ENCODE data around the gene CCNL2. TPM values are rescaled to one million over a fixed set of nuclear protein-coding genes. Genes with fewer than 3 reads are reported as not detected.

The CCNL2 gene
- total RNA-seq, 1 experiment from 2014 or later: 34.3 TPM

DNA sequence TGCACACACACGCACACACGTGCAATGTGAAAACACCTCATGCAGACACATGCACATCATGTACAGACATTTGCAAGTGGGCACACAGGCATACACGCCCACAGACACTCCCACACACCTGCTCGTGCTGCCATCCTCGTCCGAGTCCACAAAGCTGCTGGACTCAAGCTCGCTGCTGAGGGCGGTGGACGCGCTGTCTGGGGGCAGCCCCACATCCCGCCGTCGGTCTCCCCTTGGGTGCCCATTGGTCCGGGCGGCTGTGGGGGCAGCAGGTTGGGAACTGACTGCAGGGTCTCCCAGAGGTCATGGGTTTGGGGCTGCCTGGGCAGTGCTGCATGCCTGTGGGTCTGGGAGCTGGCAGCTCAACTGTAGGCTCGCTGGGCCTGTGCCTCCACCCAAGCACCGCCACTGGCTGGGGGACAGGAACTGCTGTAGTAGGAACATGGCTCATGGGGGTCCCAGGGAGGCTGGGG, 57.5 kb downstream of the CCNL2 start:
- in situ Hi-C loops (cut with HindIII; ENCODE audit: low pct_unique_long_range_greater_than_20kb, low sequenced_read_pairs): no loop called here
- DNase-seq (ENCODE audit: low read depth): no peak

DNA sequence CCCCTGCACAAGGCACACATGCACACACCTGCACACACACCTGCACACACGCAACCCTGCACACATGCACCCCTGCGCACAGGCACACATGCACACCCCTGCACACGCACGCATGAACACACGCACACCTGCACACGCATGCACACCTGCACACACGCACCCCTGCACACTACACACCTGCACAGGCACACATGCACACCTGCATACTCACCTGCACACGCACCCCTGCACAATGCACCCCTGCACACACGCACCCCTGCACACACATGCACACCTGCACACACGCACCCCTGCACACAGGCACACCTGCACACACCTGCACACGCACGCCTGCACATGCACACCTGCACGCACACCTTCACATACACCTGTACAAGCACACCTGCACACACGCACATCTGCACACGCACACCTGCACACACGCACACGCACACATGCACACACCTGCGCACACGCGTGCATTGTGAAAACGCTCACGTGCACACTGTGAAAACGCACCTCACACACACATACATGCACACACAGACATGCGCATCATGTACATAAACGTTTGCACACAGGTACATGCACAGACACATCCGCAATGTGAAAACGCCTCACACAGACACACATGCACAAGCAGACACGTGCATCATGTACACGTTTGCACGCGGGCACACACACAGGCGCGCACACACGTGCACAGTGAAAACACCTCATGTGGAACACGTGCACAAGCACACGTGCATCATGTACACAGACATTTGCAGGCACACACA, 58.2 kb downstream of the CCNL2 start:
- no peak for DNase-seq (ENCODE audit: low read depth)
- in situ Hi-C loops (cut with HindIII; ENCODE audit: low pct_unique_long_range_greater_than_20kb, low sequenced_read_pairs): no loop called here

DNA sequence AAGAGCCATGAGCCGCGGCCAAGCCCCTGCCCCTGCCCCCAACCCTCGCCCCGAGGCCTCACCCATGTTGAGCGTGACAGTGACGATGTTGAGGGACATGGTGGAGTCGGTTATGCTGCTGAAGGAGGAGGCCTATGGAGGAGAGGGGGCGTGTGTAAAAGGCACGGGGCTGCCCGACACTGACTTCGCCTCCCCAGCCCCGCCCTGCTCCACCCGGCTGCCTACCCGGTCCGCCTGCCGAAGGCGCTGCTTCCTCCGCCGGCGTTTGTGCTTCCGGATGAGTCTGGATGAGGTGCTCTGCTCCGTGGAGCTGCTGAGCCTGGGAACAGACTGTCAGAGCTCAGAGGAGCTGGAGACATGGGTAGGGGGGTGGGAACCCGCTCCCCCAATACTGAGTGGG, 59.0 kb downstream of the CCNL2 start:
- in situ Hi-C loops (cut with HindIII; ENCODE audit: low pct_unique_long_range_greater_than_20kb, low sequenced_read_pairs): no loop called here
- DNase-seq (ENCODE audit: low read depth): no peak

- in situ Hi-C loops (cut with HindIII; ENCODE audit: low pct_unique_long_range_greater_than_20kb, low sequenced_read_pairs): no loop called here
- DNase-seq (ENCODE audit: low read depth): no peak
Observed at GRCh38 chr1:1338278-1338677, 60.9 kb downstream of the CCNL2 start.

DNA sequence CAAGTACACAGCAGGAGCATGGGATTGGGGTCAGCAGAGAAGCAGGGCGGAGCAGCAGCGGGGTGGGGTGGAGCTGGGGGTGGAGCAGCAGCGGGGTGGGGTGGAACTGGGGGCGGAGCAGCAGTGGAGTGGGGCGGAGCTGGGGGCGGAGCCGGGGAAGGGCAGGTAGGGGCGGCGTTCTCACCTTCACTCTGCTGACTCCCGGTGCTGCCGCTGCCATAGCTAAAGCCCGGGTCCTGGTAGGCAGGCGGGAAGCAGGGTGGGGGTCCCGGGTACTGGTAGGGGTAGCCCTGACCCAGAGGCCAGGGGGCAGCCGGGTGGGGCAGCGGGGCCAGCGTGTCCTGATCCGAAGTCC, 61.4 kb downstream of the CCNL2 start:
- in situ Hi-C loops (cut with HindIII; ENCODE audit: low pct_unique_long_range_greater_than_20kb, low sequenced_read_pairs): no loop called here
- DNase-seq (ENCODE audit: low read depth): no peak

GRCh38 chr1:1336931-1337792, 62.0 kb downstream of the CCNL2 start:
- in situ Hi-C loops (cut with HindIII; ENCODE audit: low pct_unique_long_range_greater_than_20kb, low sequenced_read_pairs): no loop called here

DNA sequence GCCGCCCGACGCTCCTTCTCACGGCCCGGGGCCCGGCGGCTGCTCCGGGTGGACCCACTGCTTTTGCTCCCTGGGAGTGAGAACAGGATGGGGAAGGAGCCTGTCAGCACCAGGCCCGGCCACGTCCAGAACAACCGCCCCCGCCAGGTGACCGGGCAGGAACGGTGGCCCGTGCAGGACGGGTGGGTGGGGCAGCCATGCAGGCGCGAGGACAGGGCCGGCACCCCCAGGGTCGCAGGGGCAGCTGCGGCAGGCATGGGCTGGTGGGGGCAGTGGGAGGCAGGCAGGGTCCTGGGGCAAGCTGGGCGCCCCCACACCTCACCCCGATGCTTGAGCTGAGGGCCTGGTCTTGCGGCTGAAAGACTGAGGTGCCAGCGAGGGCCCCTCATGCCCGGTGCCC, 62.7 kb downstream of the CCNL2 start:
- DNase-seq (ENCODE audit: low read depth): no peak
- in situ Hi-C loops (cut with HindIII; ENCODE audit: low pct_unique_long_range_greater_than_20kb, low sequenced_read_pairs): no loop called here

More at GRCh38 chr1:1336931-1337792, 62.0 kb downstream of the CCNL2 start:
- DNase-seq (ENCODE audit: low read depth): no peak

- in situ Hi-C loops (cut with HindIII; ENCODE audit: low pct_unique_long_range_greater_than_20kb, low sequenced_read_pairs): no loop called here
- no peak for DNase-seq (ENCODE audit: low read depth)
Observed at GRCh38 chr1:1335792-1336248, 63.3 kb downstream of the CCNL2 start.

Other genes with a start within 250 kb of the CCNL2 start
- not detected in 2 replicates for gene TTLL10, start 225.5 kb downstream of the CCNL2 start, total RNA-seq (2014; rRNA removed; shearing (Covaris generic); ENCODE audit: low replicate concordance)
- gene TNFRSF18, start 192.7 kb downstream of the CCNL2 start, total RNA-seq (2014; rRNA removed; shearing (Covaris generic); ENCODE audit: low replicate concordance): not detected in 2 replicates
- not detected in 2 replicates for gene TNFRSF4, start 185.2 kb downstream of the CCNL2 start, total RNA-seq (2014; rRNA removed; shearing (Covaris generic); ENCODE audit: low replicate concordance)
- 111 and 124 TPM in 2 replicates for gene SDF4, start 167.3 kb downstream of the CCNL2 start, total RNA-seq (2014; rRNA removed; shearing (Covaris generic); ENCODE audit: low replicate concordance)
- 23.5 and 26.7 TPM in 2 replicates for gene B3GALT6, start 167.1 kb downstream of the CCNL2 start, total RNA-seq (2014; rRNA removed; shearing (Covaris generic); ENCODE audit: low replicate concordance)
- not detected in 2 replicates for gene C1QTNF12, start 152.6 kb downstream of the CCNL2 start, total RNA-seq (2014; rRNA removed; shearing (Covaris generic); ENCODE audit: low replicate concordance)
- 73.0 and 121 TPM in 2 replicates for gene UBE2J2, start 125.5 kb downstream of the CCNL2 start, total RNA-seq (2014; rRNA removed; shearing (Covaris generic); ENCODE audit: low replicate concordance)
- gene SCNN1D, start 118.9 kb downstream of the CCNL2 start, total RNA-seq (2014; rRNA removed; shearing (Covaris generic); ENCODE audit: low replicate concordance): 1.8 and 2.8 TPM in 2 replicates
- 35.9 and 50.2 TPM in 2 replicates for gene ACAP3, start 91.4 kb downstream of the CCNL2 start, total RNA-seq (2014; rRNA removed; shearing (Covaris generic); ENCODE audit: low replicate concordance)
- 50.3 and 57.5 TPM in 2 replicates for gene PUSL1, start 90.7 kb downstream of the CCNL2 start, total RNA-seq (2014; rRNA removed; shearing (Covaris generic); ENCODE audit: low replicate concordance)
- 57.6 and 90.2 TPM in 2 replicates for gene INTS11, start 74.7 kb downstream of the CCNL2 start, total RNA-seq (2014; rRNA removed; shearing (Covaris generic); ENCODE audit: low replicate concordance)
- gene CPTP, start 74.5 kb downstream of the CCNL2 start, total RNA-seq (2014; rRNA removed; shearing (Covaris generic); ENCODE audit: low replicate concordance): 25.8 and 28.5 TPM in 2 replicates
- not detected in 2 replicates for gene TAS1R3, start 68.1 kb downstream of the CCNL2 start, total RNA-seq (2014; rRNA removed; shearing (Covaris generic); ENCODE audit: low replicate concordance)
- gene DVL1, start 49.9 kb downstream of the CCNL2 start, total RNA-seq (2014; rRNA removed; shearing (Covaris generic); ENCODE audit: low replicate concordance): 84.9 and 103 TPM in 2 replicates
- not detected in 2 replicates for gene MXRA8, start 40.8 kb downstream of the CCNL2 start, total RNA-seq (2014; rRNA removed; shearing (Covaris generic); ENCODE audit: low replicate concordance)
- 130 and 178 TPM in 2 replicates for gene AURKAIP1, start 24.1 kb downstream of the CCNL2 start, total RNA-seq (2014; rRNA removed; shearing (Covaris generic); ENCODE audit: low replicate concordance)
- gene MRPL20, start 8.0 kb upstream of the CCNL2 start, total RNA-seq (2014; rRNA removed; shearing (Covaris generic); ENCODE audit: low replicate concordance): 32.2 and 79.3 TPM in 2 replicates
- gene ANKRD65, start 21.9 kb upstream of the CCNL2 start, total RNA-seq (2014; rRNA removed; shearing (Covaris generic); ENCODE audit: low replicate concordance): not detected in 2 replicates
- 37.5 and 47.0 TPM in 2 replicates for gene VWA1, start 36.4 kb upstream of the CCNL2 start, total RNA-seq (2014; rRNA removed; shearing (Covaris generic); ENCODE audit: low replicate concordance)
- gene ATAD3C, start 50.4 kb upstream of the CCNL2 start, total RNA-seq (2014; rRNA removed; shearing (Covaris generic); ENCODE audit: low replicate concordance): not detected in 2 replicates
- 22.3 and 40.7 TPM in 2 replicates for gene ATAD3B, start 72.4 kb upstream of the CCNL2 start, total RNA-seq (2014; rRNA removed; shearing (Covaris generic); ENCODE audit: low replicate concordance)
- 78.9 and 82.4 TPM in 2 replicates for gene ATAD3A, start 112.8 kb upstream of the CCNL2 start, total RNA-seq (2014; rRNA removed; shearing (Covaris generic); ENCODE audit: low replicate concordance)
- not detected in 2 replicates for gene TMEM240, start 141.3 kb upstream of the CCNL2 start, total RNA-seq (2014; rRNA removed; shearing (Covaris generic); ENCODE audit: low replicate concordance)
- 51.1 and 81.8 TPM in 2 replicates for gene SSU72, start 175.5 kb upstream of the CCNL2 start, total RNA-seq (2014; rRNA removed; shearing (Covaris generic); ENCODE audit: low replicate concordance)
- gene FNDC10, start 200.8 kb upstream of the CCNL2 start, total RNA-seq (2014; rRNA removed; shearing (Covaris generic); ENCODE audit: low replicate concordance): 16.9 and 31.3 TPM in 2 replicates
- gene MIB2, start 216.2 kb upstream of the CCNL2 start, total RNA-seq (2014; rRNA removed; shearing (Covaris generic); ENCODE audit: low replicate concordance): 35.7 and 49.0 TPM in 2 replicates
- not detected in 2 replicates for gene MMP23B, start 232.8 kb upstream of the CCNL2 start, total RNA-seq (2014; rRNA removed; shearing (Covaris generic); ENCODE audit: low replicate concordance)

All from Caki2 (cell line).